NCI-H187 treated with DMSO at 0.1 percent for 48 hours (cell line): ENCODE results near the gene ACTG1.

ENCODE experiments used
- DNase-seq: peaks from one replicate; lab custom pipeline; 2025; lab: John Stamatoyannopoulos, UW

The ACTG1 gene

GRCh38 chr17:81517339-81518112, 4.9 kb upstream of the ACTG1 start:
- no peak for DNase-seq

GRCh38 chr17:81517009-81517338, 4.4 kb upstream of the ACTG1 start:
- DNase-seq: no peak

- DNase-seq: no peak
Observed at GRCh38 chr17:81516439-81516838, 3.8 kb upstream of the ACTG1 start.

GRCh38 chr17:81515530-81516041, 3.0 kb upstream of the ACTG1 start:
- no peak for DNase-seq

- no peak for DNase-seq
Observed at GRCh38 chr17:81514739-81515529, 2.3 kb upstream of the ACTG1 start.

- DNase-seq: no peak
Observed at GRCh38 chr17:81514489-81514738, 1.8 kb upstream of the ACTG1 start.

- no peak for DNase-seq
Observed at GRCh38 chr17:81513753-81514488, 1.3 kb upstream of the ACTG1 start.

GRCh38 chr17:81513372-81513752, 763 bp upstream of the ACTG1 start:
- no peak for DNase-seq

- no peak for DNase-seq
Observed at GRCh38 chr17:81511804-81512561, 616 bp downstream of the ACTG1 start.

- DNase-seq: no peak
Observed at GRCh38 chr17:81511554-81511803, 1.1 kb downstream of the ACTG1 start.

- DNase-seq: no peak
Observed at GRCh38 chr17:81510785-81511553, 1.6 kb downstream of the ACTG1 start.

- DNase-seq: no peak
Observed at GRCh38 chr17:81509972-81510784, 2.4 kb downstream of the ACTG1 start.

GRCh38 chr17:81509207-81509971, 3.2 kb downstream of the ACTG1 start:
- no peak for DNase-seq

GRCh38 chr17:81508639-81509206, 3.9 kb downstream of the ACTG1 start:
- DNase-seq: no peak

GRCh38 chr17:81503619-81504018, 9.0 kb downstream of the ACTG1 start:
- DNase-seq: no peak

- no peak for DNase-seq
Observed at GRCh38 chr17:81502471-81503017, 10.1 kb downstream of the ACTG1 start.

- DNase-seq: no peak
Observed at GRCh38 chr17:81500047-81500446, 12.6 kb downstream of the ACTG1 start.

GRCh38 chr17:81499601-81499970, 13.0 kb downstream of the ACTG1 start:
- no peak for DNase-seq

- DNase-seq: no peak
Observed at GRCh38 chr17:81498953-81499600, 13.5 kb downstream of the ACTG1 start.
